ENCODE data around the gene TADA3. TPM values are rescaled to one million over a fixed set of nuclear protein-coding genes. Genes with fewer than 3 reads are reported as not detected.

Gene TADA3
- total RNA-seq, 2 experiments from 2014 or later = 51.6 to 58.5 TPM

- no peak overlapping the region for H3K4me2 ChIP-seq (ENCODE audit: low read length)
- BruUV-seq (replicated peaks) = no TSS peak
- DNase-seq (ENCODE audit: low spot score) = no peak
- TF ChIP-seq EZH2phosphoT487 (IDR thresholded peaks at IDR 0.05; ENCODE audit: borderline replicate concordance, low read depth, low read length) (no peak), CTCF (conservative IDR thresholded peaks at IDR 0.05; ENCODE audit: low read length) (no peak)
- no peak overlapping the region for H2AFZ ChIP-seq (ENCODE audit: low read length)
- peaks cover 4% of the 10 kb centered on the region; the same call in 1 of the 2 replicates for H4K20me1 ChIP-seq (ENCODE audit: insufficient read depth, low read length)
- no peak overlapping the region for H3K27ac ChIP-seq (ENCODE audit: low read depth, low read length, poor library complexity, severe bottlenecking)
- peaks cover 100% of the 10 kb centered on the region for H3K36me3 ChIP-seq (ENCODE audit: insufficient read depth, low read length)
- no peaks in the 10 kb centered on the region for H3K9me3 ChIP-seq (ENCODE audit: low read length)
- H3K9me2 ChIP-seq (ENCODE audit: insufficient read depth, low read length) = no peaks in the 10 kb centered on the region
- H3K79me2 ChIP-seq (ENCODE audit: insufficient read depth, low read depth, low read length) = no peaks in the 10 kb centered on the region
- intact Hi-C loops (cut with micrococcal nuclease; ENCODE audit: unreplicated experiment) = no loop called here
- H3K4me3 ChIP-seq (ENCODE audit: low read depth, low read length, poor library complexity, severe bottlenecking) = no peak overlapping the region
- POLR2A ChIA-PET = no interaction called here
- no peaks in the 10 kb centered on the region for H3K4me1 ChIP-seq (ENCODE audit: insufficient read depth, low read length, poor library complexity, severe bottlenecking)
- CTCF ChIA-PET (ENCODE audit: unreplicated experiment) = no interaction called here
These were observed 48.7 kb downstream of the TADA3 start for GRCh38 chr3:9743548-9743947.

- no TSS peak for BruUV-seq (replicated peaks)
These were observed 49.7 kb downstream of the TADA3 start for GRCh38 chr3:9742560-9742959.

More at GRCh38 chr3:9742560-9742959, 49.7 kb downstream of the TADA3 start:
- POLR2A ChIA-PET = interaction anchor here (0.5 to 1.9 kb wide), 2 partner anchors 10 to 238 kb away, joined by 5 read pairs; no protein-coding TSS in a partner anchor
- TF ChIP-seq EZH2phosphoT487 (IDR thresholded peaks at IDR 0.05; ENCODE audit: borderline replicate concordance, low read depth, low read length) (no peak), CTCF (conservative IDR thresholded peaks at IDR 0.05; ENCODE audit: low read length) (no peak)
- Histone ChIP-seq H4K20me1 (ENCODE audit: insufficient read depth, low read length) (peaks cover 4% of the 10 kb centered on the region; the same call in 1 of the 2 replicates), H3K79me2 (ENCODE audit: insufficient read depth, low read depth, low read length) (no peaks in the 10 kb centered on the region), H2AFZ (ENCODE audit: low read length) (no peak overlapping the region), H3K36me3 (ENCODE audit: insufficient read depth, low read length) (peaks cover 100% of the 10 kb centered on the region), H3K4me3 (ENCODE audit: low read depth, low read length, poor library complexity, severe bottlenecking) (no peak overlapping the region), H3K4me2 (ENCODE audit: low read length) (no peak overlapping the region), H3K9me3 (ENCODE audit: low read length) (no peaks in the 10 kb centered on the region), H3K27ac (ENCODE audit: low read depth, low read length, poor library complexity, severe bottlenecking) (no peak overlapping the region), H3K4me1 (ENCODE audit: insufficient read depth, low read length, poor library complexity, severe bottlenecking) (no peaks in the 10 kb centered on the region), H3K9me2 (ENCODE audit: insufficient read depth, low read length) (no peaks in the 10 kb centered on the region)
- no peak for DNase-seq (ENCODE audit: low spot score)
- intact Hi-C loops (cut with micrococcal nuclease; ENCODE audit: unreplicated experiment) = no loop called here
- CTCF ChIA-PET (ENCODE audit: unreplicated experiment) = interaction anchor here (0.6 kb wide), 1 partner anchor 85 kb away, joined by 3 read pairs; no protein-coding TSS in a partner anchor
